Measurements from ENCODE around the gene CDA.

The CDA gene

GRCh38 chr1:20663969-20664715, 75.2 kb downstream of the CDA start:
- Mint-ChIP-seq H3K27ac (peak overlapping the region in 1 of 3 experiments; percentile 44), H3K4me1 (peaks cover 30% of the 10 kb centered on the region), H3K9me3 (no peaks in the 10 kb centered on the region), H3K27me3 (ENCODE audit: low read depth) (no peaks in the 10 kb centered on the region), H3K4me3 (peak overlapping the region; percentile 99 to 100 (median 100)), H3K36me3 (ENCODE audit: low read depth) (peaks cover 4% of the 10 kb centered on the region)
- no peak for TF ChIP-seq CTCF (IDR thresholded peaks at IDR 0.05; ENCODE audit: unreplicated experiment in 3 of 3)

- peaks cover 14% of the 10 kb centered on the region for H3K4me1 Mint-ChIP-seq
- H3K36me3 Mint-ChIP-seq (ENCODE audit: low read depth): no peaks in the 10 kb centered on the region
- H3K9me3 Mint-ChIP-seq: no peaks in the 10 kb centered on the region
- no peak for TF ChIP-seq CTCF (IDR thresholded peaks at IDR 0.05; ENCODE audit: unreplicated experiment in 3 of 3)
- no peak overlapping the region for H3K4me3 Mint-ChIP-seq
- no peaks in the 10 kb centered on the region for H3K27me3 Mint-ChIP-seq (ENCODE audit: low read depth)
- H3K27ac Mint-ChIP-seq: no peak overlapping the region
Measured at GRCh38 chr1:20665726-20666125, 76.8 kb downstream of the CDA start.

GRCh38 chr1:20666146-20666545, 77.2 kb downstream of the CDA start:
- Mint-ChIP-seq H3K4me1 (peaks cover 11% of the 10 kb centered on the region), H3K36me3 (ENCODE audit: low read depth) (no peaks in the 10 kb centered on the region), H3K27me3 (ENCODE audit: low read depth) (no peaks in the 10 kb centered on the region), H3K9me3 (no peaks in the 10 kb centered on the region), H3K4me3 (no peak overlapping the region), H3K27ac (no peak overlapping the region)
- no peak for TF ChIP-seq CTCF (IDR thresholded peaks at IDR 0.05; ENCODE audit: unreplicated experiment in 3 of 3)

- no peaks in the 10 kb centered on the region for H3K36me3 Mint-ChIP-seq (ENCODE audit: low read depth)
- no peak for TF ChIP-seq CTCF (IDR thresholded peaks at IDR 0.05; ENCODE audit: unreplicated experiment in 3 of 3)
Measured at GRCh38 chr1:20666804-20667203, 77.9 kb downstream of the CDA start.

More at GRCh38 chr1:20666804-20667203, 77.9 kb downstream of the CDA start:
- H3K9me3 Mint-ChIP-seq: no peaks in the 10 kb centered on the region
- H3K4me3 Mint-ChIP-seq: peak overlapping the region in 1 of 3 experiments; percentile 31
- H3K27me3 Mint-ChIP-seq (ENCODE audit: low read depth): no peaks in the 10 kb centered on the region
- H3K4me1 Mint-ChIP-seq: peaks cover 8% of the 10 kb centered on the region
- H3K27ac Mint-ChIP-seq: no peak overlapping the region

All from nephron (organoid).